Astrocyte of the cerebellum (primary cell): ENCODE data around the gene IL34.

Experiments
- DNase-seq: peaks from one replicate; pipeline ENCODE4 v3.0.0-alpha.2; 2011; ENCODE audit warnings: low read depth
- H3K4me3 ChIP-seq: 2 replicates; pipeline ENCODE4 v1.5.1; 2011; ENCODE audit warnings: mild to moderate bottlenecking, low read depth, low read length, moderate library complexity
- CTCF ChIP-seq: IDR thresholded peaks from 2 replicates; pipeline ENCODE4 v1.5.1; 2012; ENCODE audit warnings: low read length, low read depth, moderate library complexity, mild to moderate bottlenecking; ENCODE audit errors: missing control alignments
- in situ Hi-C: cut with HindIII; loops from 2 replicates; pipeline ENCODE4 v1.10.0; 2017; ENCODE audit warnings: low sequenced_read_pairs

Gene IL34

DNA sequence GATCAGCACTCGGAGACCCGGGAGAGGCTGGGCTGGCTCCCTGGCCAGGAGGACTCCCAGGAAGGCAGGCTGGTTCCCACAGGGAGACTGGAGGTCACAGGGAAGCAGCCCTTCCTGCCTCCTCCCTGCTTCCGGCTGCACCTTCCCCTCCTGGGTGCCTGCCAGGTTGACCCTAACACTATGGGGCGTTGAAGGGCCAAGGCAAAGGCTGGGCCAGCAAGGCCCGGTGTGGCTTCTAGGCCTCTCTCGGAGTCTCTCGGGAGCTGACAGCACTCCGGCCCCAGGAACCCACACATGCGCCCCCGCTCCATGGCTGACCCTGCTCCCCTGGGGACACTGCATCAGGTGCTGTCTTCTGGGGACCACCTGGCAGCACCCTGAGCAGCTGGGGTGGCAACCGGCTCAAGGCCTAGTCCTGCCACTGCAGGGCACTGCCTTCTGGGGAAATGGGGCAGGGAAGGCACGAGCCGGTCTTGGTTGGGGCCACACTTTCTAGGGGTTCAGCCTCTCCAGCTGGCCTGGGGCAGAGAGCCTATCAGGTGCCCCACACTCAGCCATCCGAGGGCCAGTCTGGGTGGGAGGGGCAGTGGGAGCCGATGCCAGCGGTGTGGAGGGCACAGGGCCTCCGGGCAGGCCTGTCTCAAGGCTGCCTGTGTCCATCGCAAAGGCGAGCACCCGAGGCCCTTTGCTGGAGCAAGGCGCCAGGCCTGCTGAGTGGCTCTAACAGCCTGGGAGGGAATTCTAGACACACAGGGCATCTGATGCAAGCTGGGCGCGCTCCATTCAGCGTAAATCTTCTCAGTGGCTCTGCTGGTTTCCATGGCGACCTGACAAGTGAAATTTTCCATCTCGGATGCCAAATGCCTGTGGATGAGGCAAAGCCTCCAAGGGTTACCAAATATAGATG, 45.1 kb downstream of the IL34 start:
- peak; percentile 98 for DNase-seq
- in situ Hi-C loops = no loop called here
- TF ChIP-seq CTCF = no peak
- H3K4me3 ChIP-seq = no peak overlapping the region

DNA sequence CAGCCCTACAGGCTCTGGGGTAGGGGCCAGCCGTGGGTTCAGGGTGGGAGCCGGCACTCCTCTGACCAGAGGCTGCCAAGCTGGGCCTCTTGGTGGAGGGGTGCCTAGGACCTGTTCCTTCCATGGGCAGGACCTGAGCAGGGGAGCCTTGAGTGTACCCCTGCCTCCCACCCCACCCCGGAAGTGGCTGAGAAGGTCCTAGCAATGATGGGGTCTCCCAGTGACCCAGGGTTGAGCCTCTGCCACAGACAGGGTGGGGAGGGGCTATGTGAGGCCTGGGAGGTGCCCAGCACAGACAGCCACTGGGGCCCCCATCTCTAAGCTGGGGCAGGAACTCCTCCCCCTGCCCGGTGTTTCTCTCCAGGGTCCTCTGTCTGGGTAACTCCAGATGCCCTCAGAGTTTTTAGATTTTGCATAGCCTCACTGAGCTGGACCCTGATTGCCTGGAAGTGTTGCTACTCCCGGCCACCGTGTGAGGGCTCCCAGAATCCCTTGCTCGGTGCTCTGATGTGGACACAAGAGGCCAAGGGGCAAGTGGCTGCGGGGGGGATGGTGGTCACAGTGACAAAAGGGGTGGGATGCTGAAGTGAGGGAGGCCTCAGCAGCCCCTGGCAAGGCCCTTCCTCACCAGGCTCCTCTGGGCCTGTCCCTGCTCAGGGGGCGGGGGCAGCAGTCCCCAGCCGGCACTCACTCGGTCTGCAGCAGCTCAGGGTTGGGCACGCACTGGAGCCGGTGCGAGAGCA, 45.9 kb downstream of the IL34 start:
- no peak for TF ChIP-seq CTCF
- H3K4me3 ChIP-seq = no peak overlapping the region
- in situ Hi-C loops = no loop called here
- DNase-seq = no peak

GRCh38 chr16:70692873-70693671, 46.7 kb downstream of the IL34 start:
- in situ Hi-C loops = no loop called here
- no peak for DNase-seq
- no peak overlapping the region for H3K4me3 ChIP-seq
- TF ChIP-seq CTCF = no peak

DNA sequence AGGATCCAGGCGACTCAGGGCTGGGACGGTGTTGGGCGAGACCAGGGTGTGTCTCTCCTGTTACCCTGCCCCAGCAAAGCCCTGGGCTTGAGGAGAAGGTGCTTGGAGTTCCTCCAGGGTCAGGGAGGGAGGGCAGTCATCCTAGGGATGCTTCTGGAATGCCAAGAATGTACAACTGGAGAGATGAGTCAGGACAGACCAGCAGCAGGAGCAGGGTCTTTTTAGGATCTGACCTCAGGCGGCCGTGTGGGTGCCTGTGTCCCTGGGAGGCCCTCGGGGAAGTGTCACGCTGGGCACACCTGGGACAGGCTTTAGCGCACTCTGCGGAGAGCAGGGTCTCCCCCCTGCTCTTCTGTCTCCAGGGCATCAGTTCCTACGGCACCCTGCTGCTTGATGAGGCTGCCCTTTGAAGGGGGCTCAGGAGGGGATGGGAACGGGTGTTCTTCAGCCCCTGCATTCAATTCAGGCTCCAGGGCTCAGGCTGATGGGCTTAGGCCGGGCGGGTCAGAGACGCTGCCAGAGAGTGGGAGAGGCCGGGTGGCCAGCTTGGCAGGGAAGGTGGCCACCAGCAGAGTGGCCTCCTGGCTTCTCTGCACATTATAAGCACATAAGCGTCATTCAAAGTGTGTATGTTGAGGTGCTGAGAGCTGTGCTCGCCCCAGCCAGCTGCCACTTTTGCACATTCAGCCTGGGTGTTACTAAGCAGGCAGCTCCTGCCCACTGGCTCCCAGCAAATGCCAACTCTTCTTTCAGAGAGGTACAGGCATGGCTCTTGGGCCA, 47.9 kb downstream of the IL34 start:
- in situ Hi-C loops = no loop called here
- DNase-seq = peak; percentile 44
- H3K4me3 ChIP-seq = no peak overlapping the region
- TF ChIP-seq CTCF = no peak

- in situ Hi-C loops = loop anchor here (5.0 kb wide), 1 partner anchor 67 kb away; no protein-coding TSS in a partner anchor
- TF ChIP-seq CTCF = no peak
- DNase-seq = no peak
- no peak overlapping the region for H3K4me3 ChIP-seq
Observed at GRCh38 chr16:70694868-70695218, 48.5 kb downstream of the IL34 start.
